Caki2 (cell line): ENCODE measurements around the gene C16orf96. TPM values are rescaled to one million over a fixed set of nuclear protein-coding genes. Genes with fewer than 3 reads are reported as not detected.

Source experiments
- DNase-seq: peaks from one replicate; pipeline ENCODE4 v3.0.0-alpha.2; 2015; ENCODE audit warnings: low read depth
- in situ Hi-C: cut with HindIII; loops from 2 replicates; pipeline ENCODE4 v1.10.0; 2016; ENCODE audit warnings: low sequenced_read_pairs, low pct_unique_long_range_greater_than_20kb, mixed read lengths
- total RNA-seq: library from RNA; depleted of rRNA; stranded (reverse); fragments of >200 nt; shearing (Covaris generic); gene quantifications from 2 replicates; pipeline ENCODE4 v1.2.3, GENCODE V29; 2014; ENCODE audit warnings: low replicate concordance; rRNA removed

Gene C16orf96
- total RNA-seq: not detected in 2 replicates

GRCh38 chr16:4556112-4556511 lies at the start of gene C16orf96:
Gene C16orf96, plus strand, starts transcription at chr16:4556340. Its CDS starts 150 bp downstream, at chr16:4556490.
- no peak for DNase-seq
- in situ Hi-C loops: no loop called here

- peak; percentile 59 for DNase-seq
- in situ Hi-C loops: loop anchor here (25.0 kb wide), 1 partner anchor 131 kb away; no protein-coding TSS in a partner anchor
Observed at GRCh38 chr16:4506450-4506849, 49.7 kb upstream of the C16orf96 start.

GRCh38 chr16:4507588-4508345 lies 48.4 kb upstream of the C16orf96 start:
- in situ Hi-C loops: loop anchor here (25.0 kb wide), 1 partner anchor 130 kb away; no protein-coding TSS in a partner anchor
- DNase-seq: no peak

GRCh38 chr16:4508806-4509205 lies 47.3 kb upstream of the C16orf96 start:
- in situ Hi-C loops: loop anchor here (25.0 kb wide), 1 partner anchor 128 kb away; no protein-coding TSS in a partner anchor
- DNase-seq: no peak

GRCh38 chr16:4509420-4509819 lies 46.7 kb upstream of the C16orf96 start:
- no peak for DNase-seq
- in situ Hi-C loops: loop anchor here (25.0 kb wide), 1 partner anchor 128 kb away; no protein-coding TSS in a partner anchor

- in situ Hi-C loops: loop anchor here (25.0 kb wide), 1 partner anchor 127 kb away; no protein-coding TSS in a partner anchor
Observed at GRCh38 chr16:4510131-4510530, 46.0 kb upstream of the C16orf96 start.

GRCh38 chr16:4510747-4511426 lies 45.3 kb upstream of the C16orf96 start:
- in situ Hi-C loops: loop anchor here (25.0 kb wide), 1 partner anchor 126 kb away; no protein-coding TSS in a partner anchor

More at GRCh38 chr16:4510131-4510530, 46.0 kb upstream of the C16orf96 start:
- DNase-seq: no peak

GRCh38 chr16:4511441-4512082 lies 44.6 kb upstream of the C16orf96 start:
- DNase-seq: peak; percentile 54
- in situ Hi-C loops: loop anchor here (25.0 kb wide), 1 partner anchor 126 kb away; no protein-coding TSS in a partner anchor

More at GRCh38 chr16:4510747-4511426, 45.3 kb upstream of the C16orf96 start:
- DNase-seq: no peak

- DNase-seq: no peak
- in situ Hi-C loops: loop anchor here (25.0 kb wide), 1 partner anchor 125 kb away; no protein-coding TSS in a partner anchor
Observed at GRCh38 chr16:4512473-4512872, 43.7 kb upstream of the C16orf96 start.

GRCh38 chr16:4513086-4513860 lies 42.9 kb upstream of the C16orf96 start:
- no peak for DNase-seq
- in situ Hi-C loops: loop anchor here (25.0 kb wide), 1 partner anchor 124 kb away; no protein-coding TSS in a partner anchor

- DNase-seq: no peak
- in situ Hi-C loops: loop anchor here (25.0 kb wide), 1 partner anchor 123 kb away; no protein-coding TSS in a partner anchor
Observed at GRCh38 chr16:4513881-4514280, 42.3 kb upstream of the C16orf96 start.

- in situ Hi-C loops: loop anchor here (25.0 kb wide), 1 partner anchor 123 kb away; no protein-coding TSS in a partner anchor
- DNase-seq: no peak
Observed at GRCh38 chr16:4514606-4515005, 41.5 kb upstream of the C16orf96 start.

- in situ Hi-C loops: loop anchor here (25.0 kb wide), 1 partner anchor 122 kb away; no protein-coding TSS in a partner anchor
- no peak for DNase-seq
Observed at GRCh38 chr16:4515611-4516233, 40.4 kb upstream of the C16orf96 start.

- DNase-seq: peak; percentile 30
- in situ Hi-C loops: loop anchor here (25.0 kb wide), 1 partner anchor 119 kb away; no protein-coding TSS in a partner anchor
Observed at GRCh38 chr16:4517812-4518680, 38.1 kb upstream of the C16orf96 start.

GRCh38 chr16:4519274-4520058 lies 36.7 kb upstream of the C16orf96 start:
- DNase-seq: no peak
- in situ Hi-C loops: loop anchor here (25.0 kb wide), 1 partner anchor 118 kb away; no protein-coding TSS in a partner anchor
